Middle frontal gyrus (tissue), 1 donor: Measurements from ENCODE around the gene POLE.

Source experiments
- DNase-seq: peaks from one replicate; pipeline ENCODE4 v3.0.0-alpha.2; 2015; ENCODE audit warnings: low spot score; ENCODE audit errors: extremely low spot score

Gene POLE

DNA sequence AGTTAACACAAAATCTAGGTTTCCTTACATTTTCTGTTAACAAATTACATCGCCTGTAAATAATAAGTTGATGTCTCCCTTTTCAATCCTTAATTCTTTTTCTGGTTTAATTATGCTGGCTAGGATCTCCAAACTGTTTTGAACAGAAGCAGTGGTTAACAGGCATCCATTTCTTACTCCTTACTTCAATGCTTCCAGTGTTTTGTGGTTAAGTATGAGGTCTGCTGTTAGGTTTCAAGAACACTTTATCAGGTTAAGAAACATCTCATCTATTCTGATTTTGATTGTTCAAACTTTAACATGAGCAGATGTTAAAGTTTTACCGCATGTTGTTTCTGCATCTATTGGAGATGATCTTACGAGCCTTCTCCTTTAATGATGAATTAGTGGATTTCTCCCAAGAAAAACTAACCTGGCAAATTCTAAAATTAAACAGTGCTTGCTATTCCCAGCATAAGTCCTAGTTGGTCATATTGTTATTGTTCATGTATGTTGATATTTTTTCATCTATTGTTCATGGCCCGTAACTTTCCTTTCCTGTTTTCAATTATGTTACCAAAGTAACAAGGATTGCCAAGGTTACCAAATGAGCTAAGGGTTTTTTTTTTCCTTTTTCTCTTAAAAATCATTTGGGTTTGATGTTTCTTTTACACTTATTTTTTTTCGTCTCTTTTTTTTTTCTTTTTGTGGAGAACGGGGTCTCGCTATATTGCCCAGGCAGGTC is 33.4 kb downstream of the POLE start:
- no peak for DNase-seq

DNA sequence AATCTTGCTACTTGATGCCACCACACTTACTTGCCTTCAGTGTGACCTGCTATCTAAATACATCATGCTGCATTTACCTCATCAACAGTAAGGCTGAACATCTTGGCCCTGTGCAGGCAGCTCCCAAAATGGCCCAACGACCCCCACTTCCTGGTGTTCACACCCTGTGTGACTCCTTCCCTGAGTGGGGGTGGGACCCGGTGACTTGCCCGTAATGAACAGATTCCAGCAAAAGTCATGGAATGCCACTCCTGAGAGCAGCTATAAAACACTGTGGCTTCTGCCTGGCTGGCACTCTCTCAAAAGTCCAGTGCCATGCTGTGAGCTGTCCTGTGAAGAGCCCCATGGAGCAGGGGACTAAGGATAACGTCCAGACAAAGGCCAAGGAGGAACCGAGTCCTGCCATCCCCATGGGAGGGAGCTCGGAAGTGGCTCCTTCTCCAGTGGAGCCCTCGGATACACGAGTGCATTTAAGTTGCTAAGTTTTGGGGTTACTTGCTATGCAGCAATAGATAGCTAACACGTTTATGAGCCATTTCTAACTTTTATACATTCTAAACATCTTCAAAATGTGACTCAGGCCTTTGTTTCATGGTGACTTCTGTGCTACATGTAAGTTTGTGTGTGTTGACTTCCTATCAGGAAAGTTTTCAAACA is 35.6 kb downstream of the POLE start:
- DNase-seq: no peak

DNA sequence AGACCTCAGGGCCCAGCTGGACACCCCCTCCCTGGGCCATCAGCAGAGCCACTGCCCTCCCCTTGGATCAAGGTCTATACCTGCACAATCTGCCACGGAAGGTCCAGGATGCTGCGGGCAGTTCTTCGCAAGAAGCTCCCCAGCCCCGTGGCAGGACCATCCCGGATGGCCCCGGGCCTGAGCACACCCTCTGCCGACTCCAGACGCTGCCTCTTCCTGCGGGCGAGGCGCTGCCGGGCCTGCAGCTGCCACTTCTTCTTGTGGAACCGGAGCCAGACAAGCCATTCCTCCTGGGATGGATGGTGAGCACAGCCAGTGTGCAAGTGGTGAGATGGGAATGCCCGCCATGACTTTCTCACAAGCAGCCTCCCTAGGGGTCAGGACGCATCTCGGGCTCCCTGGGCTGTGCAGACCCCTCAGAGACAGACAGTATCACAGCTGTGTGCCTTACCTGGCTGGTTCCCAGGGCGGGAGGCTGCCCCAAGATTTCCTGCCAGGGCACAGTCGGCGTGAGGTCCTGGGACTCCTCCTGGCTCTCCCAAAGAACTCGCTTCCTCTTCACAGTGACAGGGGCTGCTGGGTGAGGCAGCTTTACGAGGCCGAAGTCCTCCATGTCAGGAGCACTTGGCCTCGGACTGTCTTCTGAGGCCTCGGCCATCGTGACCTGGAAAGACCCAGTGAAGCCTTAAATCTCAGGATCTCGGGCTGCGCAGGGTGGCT is 37.8 kb downstream of the POLE start:
- DNase-seq: no peak

DNA sequence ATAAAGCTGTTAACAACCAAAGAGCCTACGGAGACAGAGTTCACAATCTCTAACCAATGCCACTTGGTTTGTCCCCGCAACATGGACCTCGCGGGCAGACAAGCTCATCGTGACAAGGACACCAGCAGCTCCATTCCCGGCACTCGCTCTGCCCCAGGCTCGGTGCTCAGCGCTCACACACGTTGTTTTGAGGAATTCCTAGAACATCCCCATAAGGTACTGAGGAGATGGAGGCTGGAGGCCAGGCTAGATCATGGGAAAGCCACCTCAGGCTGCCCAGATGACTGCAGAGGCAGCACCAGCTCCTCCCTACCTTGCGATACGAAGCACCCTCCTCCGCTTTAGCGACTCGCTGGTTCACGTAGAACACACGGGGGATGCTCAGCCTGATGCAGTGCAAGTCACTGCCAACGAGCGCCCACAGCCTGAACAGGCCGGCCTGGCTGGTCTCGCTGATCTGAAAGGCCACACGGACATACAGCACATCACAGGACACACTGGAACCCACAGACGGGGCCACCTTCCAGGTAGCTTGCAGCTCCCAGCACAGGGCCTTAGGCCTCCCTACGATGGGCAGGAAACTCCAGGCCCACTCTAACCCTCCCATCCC is 38.4 kb downstream of the POLE start:
- DNase-seq: no peak

DNA sequence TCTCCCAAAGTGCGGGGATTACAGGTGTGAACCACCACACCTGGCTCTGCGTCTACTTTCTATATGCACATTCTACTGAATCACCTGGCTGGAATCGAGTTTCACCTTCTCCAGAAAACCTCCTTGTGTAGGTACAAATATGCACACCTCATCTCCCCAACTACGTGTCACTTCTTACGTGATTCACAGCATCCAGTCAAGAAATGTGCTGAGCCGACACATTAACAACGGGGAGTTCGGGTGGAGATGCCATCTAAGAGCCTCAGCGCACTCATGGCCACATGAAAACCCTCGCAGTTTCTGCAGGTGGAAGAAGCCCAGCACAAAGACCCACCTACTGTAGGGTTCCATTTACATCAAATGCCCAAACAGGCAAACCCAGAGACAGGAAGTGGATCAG is 39.3 kb downstream of the POLE start:
- DNase-seq: no peak

DNA sequence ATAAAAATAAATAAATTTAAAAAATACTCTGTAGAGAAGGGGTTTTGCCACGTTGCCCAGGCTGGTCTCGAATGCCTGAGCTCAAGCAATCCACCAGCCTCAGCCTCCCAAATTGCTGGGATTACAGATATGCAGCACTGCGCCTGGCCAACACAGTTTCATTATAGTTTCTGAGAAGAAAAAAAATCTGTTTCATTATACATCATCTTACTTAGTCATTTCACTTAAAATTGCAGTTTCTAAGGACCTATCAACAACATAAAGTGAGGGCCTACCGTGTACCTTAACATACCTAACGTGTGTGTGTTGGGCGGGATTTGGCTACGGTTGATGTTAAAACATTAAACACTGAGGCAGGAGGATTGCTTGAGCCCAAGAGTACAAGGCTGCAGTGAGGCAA is 40.3 kb downstream of the POLE start:
- DNase-seq: no peak

DNA sequence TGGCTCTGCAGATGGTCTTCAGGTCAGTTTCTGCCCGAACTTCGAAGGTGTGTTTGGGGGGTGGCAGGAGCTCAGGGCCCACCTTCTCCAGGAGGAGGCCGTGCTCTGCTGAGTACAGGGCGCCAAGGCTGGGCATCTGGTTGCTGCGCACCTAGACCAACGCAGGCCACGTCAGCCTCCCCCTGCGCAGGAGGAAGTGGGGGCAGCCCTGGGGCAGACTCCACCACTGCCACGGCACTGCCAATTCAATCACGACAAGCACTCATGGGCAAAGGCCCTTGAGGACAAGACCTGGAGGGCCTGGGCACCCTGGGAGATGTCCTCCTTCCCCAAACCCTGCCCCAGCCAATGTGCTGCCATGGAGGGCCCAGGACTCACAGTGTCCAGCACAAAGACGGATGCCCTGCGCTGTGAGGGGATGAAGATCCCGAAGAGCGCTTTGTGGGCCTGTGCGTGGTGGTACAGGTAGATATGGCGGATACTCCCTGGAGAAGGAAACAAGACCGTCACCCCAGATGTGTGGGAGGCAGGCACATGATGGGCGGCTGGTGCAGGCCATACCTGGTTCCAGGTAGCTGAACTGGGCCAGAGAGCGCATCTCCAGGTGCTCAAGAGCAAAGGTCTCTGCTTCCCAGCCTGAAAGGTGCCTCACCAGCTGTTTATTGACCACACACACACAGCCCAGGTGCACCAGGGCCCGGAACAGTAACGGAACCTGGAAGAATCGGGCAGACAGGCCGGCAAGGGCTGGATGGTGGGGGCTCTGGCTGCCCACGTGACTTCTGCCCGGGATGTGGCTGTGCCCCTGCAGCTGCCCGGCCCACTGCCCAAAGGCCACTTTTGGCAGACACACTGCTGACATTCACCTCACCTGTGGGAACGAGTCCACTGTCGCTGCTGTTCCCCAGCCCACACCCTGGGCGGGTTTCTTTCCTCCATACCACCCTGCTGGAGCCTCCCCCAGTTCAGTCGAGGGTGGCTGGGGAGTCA is 44.0 kb downstream of the POLE start:
- no peak for DNase-seq

DNA sequence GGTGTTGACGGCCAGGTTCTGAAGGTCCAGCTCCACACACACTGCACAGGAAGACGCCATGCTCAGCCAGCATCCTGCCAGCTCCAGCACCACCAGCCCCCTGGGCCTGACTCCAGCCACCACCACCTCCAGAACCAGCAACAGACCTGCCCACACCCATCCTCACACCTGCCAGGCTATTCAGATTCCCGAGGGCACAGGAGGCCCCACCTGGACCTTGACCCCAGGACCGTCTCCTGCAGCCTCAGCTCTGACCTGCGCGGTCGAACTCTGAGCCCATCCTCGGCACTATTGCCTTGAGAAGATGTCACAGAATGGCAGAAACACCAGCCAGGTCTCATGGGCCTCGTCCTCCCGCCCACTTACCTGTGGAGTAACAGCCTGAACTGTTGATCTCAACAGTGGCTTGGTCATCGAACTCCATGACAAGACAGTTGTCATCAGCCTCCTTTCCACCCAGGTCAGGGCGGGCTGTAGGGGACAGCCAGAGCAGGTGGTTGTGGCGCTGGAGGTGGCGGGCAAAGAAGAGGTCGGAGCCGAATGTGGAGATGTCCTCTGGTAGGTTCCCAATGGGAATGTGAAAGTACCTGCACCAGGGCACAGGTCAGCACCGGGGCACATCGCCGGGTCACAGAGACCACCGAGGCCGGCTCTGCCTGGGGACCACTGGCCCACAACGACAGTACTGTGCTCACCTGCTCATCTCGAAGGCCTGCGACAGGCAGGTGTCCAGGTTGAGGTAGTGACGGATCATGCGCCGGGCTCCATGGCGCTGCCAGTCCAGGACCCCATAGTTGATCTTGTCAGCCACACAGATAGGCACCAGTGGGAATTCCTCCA is 45.1 kb downstream of the POLE start:
- DNase-seq: no peak

DNA sequence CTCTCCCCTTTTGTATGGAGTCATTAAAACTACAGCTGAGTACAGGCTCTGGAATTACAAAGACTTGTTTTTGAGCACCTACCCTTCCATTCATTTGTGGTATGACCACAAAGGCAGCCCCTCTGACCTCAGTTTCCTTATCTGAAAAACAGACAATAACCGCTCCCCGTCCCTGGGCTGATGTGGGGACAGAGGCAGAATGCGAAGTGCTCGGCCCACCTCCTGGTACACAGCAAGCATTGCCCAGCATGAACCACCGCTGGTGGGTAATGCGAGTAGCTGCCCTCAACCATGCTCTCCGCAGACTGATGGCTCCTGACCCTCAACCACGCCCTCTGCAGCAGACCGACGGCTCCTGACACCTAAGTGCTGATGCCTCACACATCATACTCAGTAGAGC is 46.2 kb downstream of the POLE start:
- no peak for DNase-seq

DNA sequence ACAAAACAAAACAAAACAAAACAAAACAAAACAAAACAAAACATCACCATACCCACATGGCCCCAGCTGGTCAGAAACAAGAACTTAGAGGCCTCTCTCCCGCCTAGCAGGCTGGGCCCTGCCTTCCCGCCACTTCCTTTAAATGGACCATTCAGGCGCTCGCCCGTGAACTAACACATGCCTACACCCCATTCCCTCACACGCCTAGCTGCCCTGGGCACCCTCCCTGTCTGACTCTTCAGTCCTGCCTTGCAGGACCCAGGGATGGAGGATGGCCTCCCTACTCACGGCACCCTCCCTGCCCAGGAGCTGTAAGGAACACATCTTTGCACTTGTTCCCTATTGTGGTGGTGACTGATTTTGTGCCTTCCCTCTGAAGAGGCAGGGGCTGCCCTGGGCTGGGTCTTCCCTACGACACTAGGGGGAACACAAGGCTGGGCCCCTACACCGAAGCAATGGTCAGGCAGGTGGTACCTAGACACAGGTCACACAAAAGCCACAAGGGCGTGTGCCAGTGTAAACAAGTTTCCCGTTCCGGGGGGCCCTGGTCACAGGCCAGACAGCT is 47.1 kb downstream of the POLE start:
- no peak for DNase-seq

DNA sequence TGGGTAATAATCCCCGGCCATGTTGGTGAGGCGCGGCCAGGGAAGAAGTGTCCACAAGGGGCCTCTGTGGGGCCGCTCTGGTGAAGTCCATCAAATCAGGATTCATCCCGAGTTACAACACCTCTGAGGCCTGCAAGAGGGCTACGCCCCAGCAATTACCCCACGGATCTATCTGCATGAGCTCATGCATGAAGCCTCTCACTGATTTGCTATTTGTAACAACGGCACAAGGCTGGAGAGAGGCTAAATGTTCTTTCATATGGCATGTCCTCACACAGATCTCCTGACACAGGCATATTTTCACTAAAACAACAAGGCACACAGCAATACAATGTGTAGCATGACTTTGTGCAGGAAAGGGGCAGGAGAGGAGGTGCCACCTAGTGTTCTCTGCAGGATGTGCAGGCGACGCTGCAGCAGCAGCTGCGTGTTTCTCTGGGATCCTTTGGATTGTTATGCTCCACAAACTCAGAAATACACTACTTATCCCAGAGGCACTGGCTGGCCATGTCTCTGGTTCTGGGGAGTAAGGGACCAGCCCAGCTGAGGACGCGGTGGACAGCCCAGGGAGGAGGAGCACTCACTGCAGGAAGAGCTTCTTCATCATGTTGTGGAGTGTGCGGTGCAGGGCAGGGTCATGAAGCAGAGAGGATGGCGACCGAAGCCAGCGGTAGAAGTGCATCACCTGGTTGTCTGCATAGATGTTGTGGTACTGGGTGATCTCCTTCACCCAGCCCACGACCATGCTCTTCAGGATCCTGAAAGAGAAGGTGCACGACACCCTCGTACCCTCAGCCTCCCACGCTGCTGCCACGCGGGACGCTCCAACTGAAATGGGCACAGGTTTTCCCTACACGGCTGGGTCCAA is 48.4 kb downstream of the POLE start:
- peak; percentile 12 for DNase-seq

DNA sequence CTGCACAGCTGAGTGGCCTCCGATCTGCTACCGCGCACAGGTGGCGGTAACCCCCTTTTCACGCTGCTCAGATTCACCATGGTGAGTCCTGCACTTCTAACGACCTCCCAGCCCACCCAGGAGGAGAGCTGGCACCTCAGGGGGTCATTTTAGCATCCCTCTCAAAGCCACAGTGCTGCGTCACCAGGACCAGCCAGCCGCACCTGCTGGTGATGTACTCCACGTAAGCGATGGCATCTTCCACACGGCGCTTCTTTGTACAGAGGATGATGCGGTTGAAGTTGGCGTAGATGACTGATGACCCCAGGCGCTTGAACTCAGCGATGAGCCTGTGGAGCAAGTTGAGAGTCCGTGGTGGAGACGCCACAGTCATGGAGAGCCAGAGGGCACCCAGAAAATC is 49.3 kb downstream of the POLE start:
- no peak for DNase-seq

DNA sequence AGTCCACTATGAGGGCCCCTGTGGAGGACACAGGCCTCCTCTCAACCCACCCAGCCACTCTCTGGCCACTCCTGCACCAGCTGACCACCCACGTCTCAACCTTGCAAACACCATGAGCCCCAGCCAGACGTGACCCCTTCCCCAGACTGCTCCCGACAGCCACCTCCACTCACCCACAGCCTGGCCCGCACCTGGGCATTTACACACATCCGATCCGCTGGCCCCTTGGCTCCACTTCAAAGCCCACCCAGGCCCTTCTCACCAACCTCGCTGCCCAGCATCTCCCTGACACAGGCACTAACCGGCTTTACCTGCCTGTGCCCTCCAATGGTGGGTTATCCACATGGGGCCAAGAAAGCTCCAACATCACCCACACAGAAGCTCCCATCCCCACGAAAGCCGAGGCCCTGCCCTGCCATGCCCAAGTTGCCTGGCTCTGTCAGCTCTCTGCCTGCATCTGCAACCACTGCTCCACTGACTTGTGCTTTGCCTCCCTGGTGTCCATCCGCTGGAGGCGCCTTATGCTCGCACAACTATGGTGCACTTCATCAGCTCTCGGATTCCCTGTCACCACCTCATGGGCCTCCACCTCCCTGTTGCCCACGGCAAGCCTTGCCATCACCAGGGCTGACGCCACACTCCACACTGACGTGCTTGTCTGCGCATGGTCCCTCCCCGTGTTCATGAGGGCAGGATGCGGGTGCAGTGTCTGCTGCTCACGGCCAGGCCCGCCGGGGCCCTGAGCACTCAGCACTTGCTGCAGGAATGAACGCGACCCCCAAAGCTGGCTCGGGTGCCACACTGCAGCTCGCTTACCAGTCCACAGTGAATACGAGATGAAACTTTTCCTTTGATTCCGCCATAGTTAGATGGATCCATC is 51.8 kb downstream of the POLE start:
- no peak for DNase-seq

DNA sequence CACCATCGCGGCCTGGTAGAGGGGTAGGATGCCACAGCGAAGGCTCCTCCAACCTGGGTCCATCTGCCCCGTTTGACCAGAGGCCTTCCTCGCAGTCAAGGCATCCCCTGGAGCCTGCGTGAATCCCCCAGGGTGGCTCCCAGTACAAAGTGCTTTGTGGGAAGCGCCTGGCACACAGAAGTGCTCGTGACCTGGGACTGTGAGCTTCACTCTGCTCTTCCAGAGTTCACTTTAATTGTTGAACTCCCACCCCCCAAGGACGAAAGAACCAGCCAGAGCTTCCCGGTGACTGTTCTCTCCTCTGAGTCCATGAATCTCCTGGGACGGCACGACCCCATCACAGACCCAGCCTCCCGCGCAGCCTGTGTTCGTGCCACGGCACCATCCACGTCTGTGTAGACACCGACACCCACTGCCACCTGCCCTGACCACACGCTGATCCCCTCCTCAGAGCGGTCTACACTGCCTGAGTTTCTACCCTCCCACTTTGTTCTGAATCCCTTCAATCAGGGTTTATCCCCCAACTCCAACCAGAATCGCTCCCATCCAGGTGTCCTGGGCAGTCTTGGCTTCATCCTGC is 52.6 kb downstream of the POLE start:
- DNase-seq: no peak

DNA sequence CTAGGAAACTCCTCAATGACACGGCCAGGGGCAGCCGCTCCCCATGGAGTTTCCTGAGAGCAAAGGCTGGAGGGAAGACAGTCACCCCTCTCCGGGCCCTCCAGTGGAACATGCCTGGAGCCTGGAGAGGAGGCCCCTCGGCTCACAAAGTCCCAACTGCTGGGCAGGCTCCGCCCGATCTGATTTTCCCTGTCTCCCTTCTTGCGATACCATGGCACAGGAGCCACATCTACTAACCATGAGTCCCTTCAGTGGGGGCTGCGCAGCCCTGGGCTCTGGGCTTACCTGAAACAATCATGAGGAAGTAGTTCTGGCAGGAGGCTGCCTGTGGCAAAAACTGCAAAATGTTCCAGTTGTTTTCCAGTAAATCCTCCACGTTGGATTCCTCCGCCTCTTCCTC is 53.2 kb downstream of the POLE start:
- no peak for DNase-seq

DNA sequence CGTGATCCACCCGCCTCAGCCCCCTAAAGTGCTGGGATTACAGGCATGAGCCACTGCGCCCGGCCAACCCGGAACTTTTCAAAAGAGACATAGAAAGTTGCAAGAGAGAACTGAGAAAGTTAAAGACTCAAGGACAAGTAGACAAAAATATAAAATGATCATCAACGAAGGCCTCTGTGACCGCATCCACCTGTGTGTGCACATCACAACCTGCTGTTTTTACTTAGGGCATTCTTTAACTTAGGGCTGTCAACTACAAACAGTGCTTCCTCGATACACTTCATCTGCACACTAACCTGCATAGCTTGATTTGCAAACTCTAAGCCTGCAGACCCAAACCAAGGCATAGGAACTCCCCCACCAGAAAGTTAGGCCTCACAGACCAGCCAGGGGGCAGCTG is 53.7 kb downstream of the POLE start:
- no peak for DNase-seq

DNA sequence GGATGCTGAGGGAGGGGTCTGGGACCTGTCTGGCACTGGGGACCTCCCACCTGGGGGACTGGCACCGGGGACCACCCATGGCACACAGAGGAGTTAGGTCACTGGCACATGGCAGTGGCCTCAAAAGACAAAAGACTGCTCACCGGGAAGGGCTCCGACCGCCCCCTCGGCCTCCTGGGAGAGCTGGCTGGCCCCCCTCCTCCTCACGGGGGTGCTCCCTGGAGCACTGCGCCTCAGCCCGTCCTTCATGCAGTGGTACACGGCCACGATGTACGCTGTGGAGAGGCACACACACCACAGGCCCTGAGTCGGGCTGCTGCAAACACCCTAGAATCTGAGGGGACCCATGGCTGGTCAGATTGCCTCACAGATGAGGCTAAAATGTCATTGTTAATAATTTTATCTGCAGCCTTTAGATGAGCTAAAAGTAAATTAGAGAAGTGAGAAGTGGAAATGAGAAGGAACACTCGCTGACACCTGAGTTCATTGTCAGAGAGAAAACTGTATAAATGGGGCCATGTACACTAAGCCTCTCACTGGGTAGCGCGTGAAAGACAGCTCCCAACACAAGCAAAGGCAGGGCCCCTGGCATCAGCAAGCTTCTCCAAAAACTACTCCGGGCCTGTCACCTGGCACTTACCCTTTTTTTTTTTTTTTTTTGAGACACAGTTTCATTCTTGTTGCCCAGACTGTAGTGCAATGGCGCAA is 54.5 kb downstream of the POLE start:
- DNase-seq: no peak
